Esophagus squamous epithelium (tissue), 4 donors: Measurements from ENCODE around the gene CENPP.

ENCODE experiments used
- CTCF ChIP-seq, 6 experiments: fragments of 450-650 bp in 4 of 6; fragments of 200-600 bp in 2 of 6; sonication (generic) in 2 of 6; IDR thresholded peaks; one replicate each; pipeline ENCODE4 v1.5.1; 2016 to 2019; ENCODE audit warnings: antibody characterized with exemption in 6 of 6, mild to moderate bottlenecking in 4 of 6, moderate library complexity in 4 of 6
- POLR2A ChIP-seq, 4 donors: fragments of 450-650 bp; IDR thresholded peaks; one replicate each; pipeline ENCODE4 v1.6.1; 2017; ENCODE audit warnings: antibody characterized with exemption in 4 of 4, mild to moderate bottlenecking in 4 of 4, moderate library complexity in 3 of 4

GRCh38 chr9:92562461-92562967, 236.8 kb downstream of the CENPP start:
- no peak for TF ChIP-seq CTCF (IDR thresholded peaks at IDR 0.05)
- no peak for TF ChIP-seq POLR2A (IDR thresholded peaks at IDR 0.05)
